IMR-90 (cell line): ENCODE data around the gene PARD3. TPM values are rescaled to one million over a fixed set of nuclear protein-coding genes. Genes with fewer than 3 reads are reported as not detected.

Source experiments
- ATAC-seq: fragments of 200-7000 bp; cut with Tn5 transposase; 2 replicates; pipeline ENCODE4 v1.9.1; 2020; ENCODE audit warnings: low read depth, mild to moderate bottlenecking, moderate library complexity
- BruUV-seq: library from RNA; stranded (reverse); fragments of 400-500 nt; replicated peaks from 2 replicates; lab custom pipeline; 2021; lab: Mats Ljungman, UMichigan
- CTCF ChIA-PET: fragments of 300-600 bp; formaldehyde crosslinking; extraction: SDS; loops from one replicate; lab custom pipeline; 2021; ENCODE audit warnings: antibody characterized with exemption; lab: Yijun Ruan, JAX
- POLR2A ChIA-PET: fragments of 300-600 bp; sonication (Branson Sonifier 250); formaldehyde crosslinking; loops from one replicate; lab custom pipeline; 2022; ENCODE audit warnings: antibody characterized with exemption; ENCODE audit not compliant: unreplicated experiment; lab: Charles Lee
- DNase-seq: peaks from one replicate; pipeline ENCODE4 v3.0.0; 2013
- H2AFZ ChIP-seq: replicated peaks from 2 replicates; pipeline ENCODE3; 2013; ENCODE audit warnings: low read length, mild to moderate bottlenecking; ENCODE audit not compliant: poor library complexity
- H2AK5ac ChIP-seq: 2 replicates; pipeline ENCODE4 v1.6.1; 2013; ENCODE audit warnings: low read depth, low read length, inconsistent platforms
- H2AK9ac ChIP-seq: replicated peaks from 2 replicates; pipeline ENCODE3; 2013; ENCODE audit warnings: mild to moderate bottlenecking, low read depth, low read length, moderate library complexity; ENCODE audit not compliant: poor library complexity
- H2BK120ac ChIP-seq: 2 replicates; pipeline ENCODE4 v1.6.1; 2013; ENCODE audit warnings: low read depth, low read length, inconsistent platforms
- H2BK15ac ChIP-seq: 3 replicates; pipeline ENCODE4 v1.6.1; 2013; ENCODE audit warnings: low read depth, low read length, inconsistent platforms
- H2BK20ac ChIP-seq: 2 replicates; pipeline ENCODE4 v1.6.1; 2013; ENCODE audit warnings: low read depth, mild to moderate bottlenecking, inconsistent platforms, low read length, moderate library complexity
- H2BK5ac ChIP-seq: 2 replicates; pipeline ENCODE4 v1.6.1; 2013; ENCODE audit warnings: mild to moderate bottlenecking, low read depth, low read length, inconsistent platforms; ENCODE audit not compliant: poor library complexity, severe bottlenecking
- H3K14ac ChIP-seq: replicated peaks from 2 replicates; pipeline ENCODE4 v1.6.1; 2013; ENCODE audit warnings: low read depth, low read length, inconsistent platforms
- H3K18ac ChIP-seq: 2 replicates; pipeline ENCODE4 v1.6.1; 2013; ENCODE audit warnings: low read depth, low read length, control low read depth
- H3K23ac ChIP-seq: 2 replicates; pipeline ENCODE4 v1.6.1; 2013; ENCODE audit warnings: low read depth, low read length, inconsistent platforms
- H3K27ac ChIP-seq: 2 replicates; pipeline ENCODE4 v1.5.1; 2013; ENCODE audit warnings: mild to moderate bottlenecking, control low read depth, low read length; ENCODE audit not compliant: insufficient read depth
- H3K27me3 ChIP-seq: 2 replicates; pipeline ENCODE4 v1.6.1; 2013; ENCODE audit warnings: low read length; ENCODE audit not compliant: control insufficient read depth, insufficient read depth
- H3K36me3 ChIP-seq: 2 replicates; pipeline ENCODE4 v1.6.1; 2013; ENCODE audit warnings: low read length, mixed read lengths; ENCODE audit not compliant: control insufficient read depth, insufficient read depth
- H3K4ac ChIP-seq: 2 replicates; pipeline ENCODE4 v1.6.1; 2013; ENCODE audit warnings: low read depth, low read length, inconsistent platforms
- H3K4me1 ChIP-seq: 2 replicates; pipeline ENCODE4 v1.6.1; 2013; ENCODE audit warnings: low read length, mixed read lengths; ENCODE audit not compliant: control insufficient read depth, insufficient read depth
- H3K4me2 ChIP-seq: 2 replicates; pipeline ENCODE4 v1.6.1; 2013; ENCODE audit warnings: low read depth, mild to moderate bottlenecking, control low read depth, low read length, moderate library complexity
- H3K4me3 ChIP-seq: 2 replicates; pipeline ENCODE4 v1.5.1; 2013; ENCODE audit warnings: low read depth, mild to moderate bottlenecking, control low read depth, low read length, moderate library complexity; ENCODE audit not compliant: insufficient read depth
- H3K56ac ChIP-seq: 2 replicates; pipeline ENCODE4 v1.6.1; 2013; ENCODE audit warnings: low read length, inconsistent platforms; ENCODE audit not compliant: insufficient read depth; ENCODE audit errors: extremely low read depth
- H3K79me1 ChIP-seq, 2 experiments: 2 replicates each; pipeline ENCODE4 v1.6.1; 2013; ENCODE audit warnings: low read length in 2 of 2, inconsistent platforms in 1 of 2, low read depth in 1 of 2
- H3K9ac ChIP-seq: 2 replicates; pipeline ENCODE4 v1.6.1; 2013; ENCODE audit warnings: low read depth, low read length, control low read depth
- H3K9me1 ChIP-seq: 2 replicates; pipeline ENCODE4 v1.6.1; 2013; ENCODE audit warnings: low read length, inconsistent platforms; ENCODE audit not compliant: insufficient read depth
- H3K9me3 ChIP-seq: 2 replicates; pipeline ENCODE4 v1.6.1; 2013; ENCODE audit warnings: low read length; ENCODE audit not compliant: control insufficient read depth, insufficient read depth
- H4K20me1 ChIP-seq: 2 replicates; pipeline ENCODE4 v1.6.1; 2013; ENCODE audit warnings: low read length, inconsistent platforms; ENCODE audit not compliant: insufficient read depth
- H4K5ac ChIP-seq: 2 replicates; pipeline ENCODE4 v1.6.1; 2013; ENCODE audit warnings: mild to moderate bottlenecking, low read depth, low read length, control low read depth
- H4K8ac ChIP-seq, 2 experiments: 2 replicates each; pipeline ENCODE4 v1.6.1; 2013; ENCODE audit warnings: low read depth in 2 of 2, low read length in 2 of 2, control low read depth in 1 of 2, inconsistent platforms in 1 of 2
- H4K91ac ChIP-seq: 2 replicates; pipeline ENCODE4 v1.6.1; 2013; ENCODE audit warnings: low read depth, low read length, inconsistent platforms; ENCODE audit not compliant: insufficient read depth
- BHLHE40 ChIP-seq: fragments of 150-350 bp; IDR thresholded peaks from 2 replicates; pipeline ENCODE4 v1.6.1; 2016; ENCODE audit warnings: mild to moderate bottlenecking, low read depth, low read length
- CEBPB ChIP-seq: IDR thresholded peaks from 2 replicates; pipeline ENCODE4 v1.6.1; 2012; ENCODE audit warnings: low read depth, low read length, improper control_type of control experiment
- CHD1 ChIP-seq: IDR thresholded peaks from 2 replicates; pipeline ENCODE4 v1.6.1; 2012; ENCODE audit warnings: low read depth, low read length, improper control_type of control experiment
- CTCF ChIP-seq: conservative IDR thresholded peaks from 2 replicates; pipeline ENCODE4 v1.5.1; 2012; ENCODE audit warnings: mild to moderate bottlenecking, low read depth, low read length, improper control_type of control experiment
- FOS ChIP-seq: fragments of 150-350 bp; IDR thresholded peaks from 2 replicates; pipeline ENCODE4 v1.6.1; 2016; ENCODE audit warnings: low read depth, low read length
- MAZ ChIP-seq: IDR thresholded peaks from 2 replicates; pipeline ENCODE4 v1.6.1; 2012; ENCODE audit warnings: low read depth, mild to moderate bottlenecking, low read length, improper control_type of control experiment, moderate library complexity, borderline replicate concordance
- MXI1 ChIP-seq: IDR thresholded peaks from 2 replicates; pipeline ENCODE4 v1.6.1; 2012; ENCODE audit warnings: low read depth, mild to moderate bottlenecking, low read length, moderate library complexity, borderline replicate concordance
- RAD21 ChIP-seq: IDR thresholded peaks from 2 replicates; pipeline ENCODE4 v1.6.1; 2012; ENCODE audit warnings: low read length, improper control_type of control experiment
- USF2 ChIP-seq: fragments of 150-350 bp; IDR thresholded peaks from 2 replicates; pipeline ENCODE4 v1.6.1; 2017; ENCODE audit warnings: mild to moderate bottlenecking, antibody characterized with exemption, low read length, low read depth
- WGBS, 2 experiments: methylation state at CpG; one replicate each; pipeline versions ENCODE4 v1.1.5 to v1.1.7; 2013; ENCODE audit warnings: missing lambda C conversion rate in 2 of 2; ENCODE audit not compliant: insufficient read length in 1 of 2; ENCODE audit errors: extremely low coverage in 2 of 2; 5-methylcytosine and 5-hydroxymethylcytosine counted together
- dilution Hi-C: fragments of 300-500 bp; cut with HindIII; formaldehyde crosslinking; loops from one replicate; pipeline ENCODE4 v1.14.3; 2018; ENCODE audit warnings: low sequenced_read_pairs; ENCODE audit not compliant: unreplicated experiment
- in situ Hi-C: fragments of 300-500 bp; cut with MboI; formaldehyde crosslinking; loops from 3 replicates; pipeline ENCODE4 v1.14.3; 2019; ENCODE audit warnings: low sequenced_read_pairs, inconsistent platforms, mixed read lengths
- intact Hi-C: fragments of 100-400 bp; cut with micrococcal nuclease; formaldehyde crosslinking; loops from 2 replicates; pipeline ENCODE4 v1.10.0; 2022
- polyA plus RNA-seq, 3 experiments: library from polyadenylated mRNA; depleted of rRNA; stranded (reverse); fragments of >200 nt; gene quantifications; 2 replicates each; pipeline ENCODE4 v1.2.3, GENCODE V29; 2012; ENCODE audit warnings: low replicate concordance in 1 of 3
- total RNA-seq: library from RNA; depleted of rRNA; stranded (reverse); fragments of >200 nt; gene quantifications from 2 replicates; pipeline ENCODE4 v1.2.3, GENCODE V29; 2012

PARD3 gene
- total and polyA plus RNA-seq, 2 of the 4 experiments (the other 2 are of a cell fraction) = 14.6 to 37.5 TPM

- Histone ChIP-seq H3K14ac (peak overlapping the region; percentile 44; the same call in 1 of the 2 replicates), H4K20me1 (peaks cover 9% of the 10 kb centered on the region; the same call in 1 of the 2 replicates), H4K91ac (peak overlapping the region; percentile 43; the same call in 1 of the 2 replicates), H2BK20ac (0 out of 2 replicates have a peak overlapping the region, but pooled peaks have one; percentile 49), H2BK15ac (no peak overlapping the region), H4K5ac (no peak overlapping the region), H3K4me1 (peaks cover 22% of the 10 kb centered on the region), H3K4me2 (no peak overlapping the region), H3K36me3 (no peaks in the 10 kb centered on the region), H3K79me1 (peaks cover 48 to 74% of the 10 kb centered on the region in 2 experiments), H3K4me3 (no peak overlapping the region), H3K27me3 (no peaks in the 10 kb centered on the region), H2BK5ac (no peak overlapping the region), H2AK9ac (no peak overlapping the region), H3K23ac (no peak overlapping the region), H2AK5ac (peak overlapping the region; percentile 79; the same call in 1 of the 2 replicates), H3K4ac (peak overlapping the region; percentile 28), H3K9me3 (no peaks in the 10 kb centered on the region), H3K9ac (no peak overlapping the region), H3K27ac (no peak overlapping the region), H2AFZ (no peak overlapping the region), H4K8ac (peak overlapping the region in 1 of 2 experiments; percentile 42; a peak in 1 of 4 replicates), H3K18ac (no peak overlapping the region), H2BK120ac (peak overlapping the region; percentile 8; the same call in 1 of the 2 replicates), H3K56ac (no peak overlapping the region), H3K9me1 (peaks cover 31% of the 10 kb centered on the region)
- DNase-seq = no peak
- TF ChIP-seq CTCF (no peak), MXI1 (no peak), FOS (no peak), RAD21 (no peak), BHLHE40 (no peak), MAZ (no peak), CHD1 (no peak), CEBPB (no peak), USF2 (no peak)
- ChIA-PET CTCF (no interaction called here), POLR2A (no interaction called here)
- in situ Hi-C loops = no loop called here
- no peak for ATAC-seq
- intact Hi-C loops = no loop called here
- WGBS, 2 experiments = 93% methylated on average over 3 of the region's 8 CpGs; no CpG with 5 or more reads in 1 of the 2 experiments
- no TSS peak for BruUV-seq
- dilution Hi-C loops = no loop called here
Observed at GRCh38 chr10:34715511-34716187, 99.4 kb downstream of the PARD3 start.
